Stimulated activated CD4-positive, alpha-beta T cell treated with anti-CD3 and anti-CD28 coated beads, Interleukin-4, amount 100 ng/mL, for 1 hour (primary cell): Measurements from ENCODE around the gene PPIE.
A peak's percentile ranks its signal among the peaks of the same experiment; 100 is the strongest.

Experiments used
- DNase-seq: peaks from one replicate; pipeline ENCODE4 v3.0.0-alpha.2; 2020

PPIE gene

DNA sequence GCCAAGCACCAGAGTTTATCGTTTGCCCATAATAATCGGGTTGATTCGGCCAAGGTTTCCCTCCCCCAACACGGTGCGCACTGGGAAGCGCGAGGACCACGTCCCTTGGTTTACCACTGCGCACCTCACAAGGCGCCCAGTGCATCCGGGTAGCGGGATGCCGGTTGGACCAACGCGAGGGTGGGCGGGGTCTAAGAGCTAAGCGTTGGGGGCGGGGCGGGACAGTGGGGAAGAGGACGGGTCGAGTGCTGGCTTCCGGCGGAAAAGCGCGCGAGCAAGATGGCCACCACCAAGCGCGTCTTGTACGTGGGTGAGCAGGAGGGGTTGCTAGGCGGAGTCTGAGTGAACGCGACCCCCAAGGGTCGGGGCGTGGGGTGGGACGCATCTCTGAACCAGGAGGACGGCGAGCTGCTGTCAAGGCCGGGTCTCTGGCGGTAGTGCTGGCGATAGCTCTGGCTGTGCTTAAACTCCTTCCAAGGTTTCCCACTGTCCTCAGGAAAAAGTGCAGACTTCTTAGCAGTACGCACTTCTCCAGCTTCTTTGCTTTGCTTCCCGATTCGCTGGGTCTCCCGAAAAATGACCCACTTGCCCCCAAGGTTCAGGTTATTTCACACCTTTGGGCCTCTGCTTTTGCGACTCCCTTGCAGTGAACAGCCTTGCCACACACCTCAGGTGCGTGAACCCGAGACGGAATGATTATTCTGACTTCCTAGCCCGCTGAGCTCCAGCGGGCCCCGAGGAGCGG, at the start of gene PPIE:
Gene PPIE, plus strand, starts transcription at position 261 of the 745 bp plus-strand sequence. Its CDS starts 19 bp downstream, at position 280.
- peak; percentile 99 for DNase-seq

DNA sequence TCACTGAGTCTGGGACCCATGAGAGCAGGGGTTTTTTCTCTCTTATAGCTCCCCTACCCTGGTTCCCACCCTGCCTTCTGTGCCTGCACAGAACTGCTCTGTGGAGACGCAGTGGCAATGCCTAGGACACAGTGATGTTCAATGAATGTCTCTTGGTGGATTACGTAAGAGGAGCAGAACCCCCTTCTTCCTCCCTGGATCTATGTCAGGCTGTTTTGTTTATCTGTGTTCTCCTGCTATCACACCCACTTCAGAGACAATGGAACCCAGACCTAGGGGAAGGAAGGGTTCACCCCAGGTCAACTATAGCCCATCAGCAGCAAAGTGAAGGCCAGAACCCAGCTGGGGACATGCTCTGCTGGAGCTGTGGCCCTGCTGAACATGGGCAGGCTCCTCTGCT, 49.5 kb upstream of the PPIE start:
- DNase-seq = no peak

DNA sequence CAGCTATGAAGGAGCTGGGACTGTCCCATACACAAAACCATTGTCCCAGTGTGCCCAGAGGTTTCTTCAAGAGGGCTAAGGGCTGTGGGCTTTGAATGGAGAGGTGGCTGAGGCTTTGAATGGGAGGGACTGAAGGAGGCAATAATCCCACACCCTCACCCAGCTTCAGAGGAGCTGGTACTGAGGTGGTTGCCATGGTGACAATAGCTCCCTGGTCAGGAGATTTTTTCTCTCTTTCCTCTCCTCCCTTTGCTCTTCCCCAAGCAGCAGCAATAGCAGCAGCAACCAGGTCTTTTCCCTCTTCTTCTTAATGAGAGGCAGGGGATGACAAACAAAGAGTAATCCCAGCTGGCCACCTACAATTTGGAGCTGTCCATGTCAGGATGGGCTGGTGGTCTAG, 49.0 kb upstream of the PPIE start:
- DNase-seq = no peak

DNA sequence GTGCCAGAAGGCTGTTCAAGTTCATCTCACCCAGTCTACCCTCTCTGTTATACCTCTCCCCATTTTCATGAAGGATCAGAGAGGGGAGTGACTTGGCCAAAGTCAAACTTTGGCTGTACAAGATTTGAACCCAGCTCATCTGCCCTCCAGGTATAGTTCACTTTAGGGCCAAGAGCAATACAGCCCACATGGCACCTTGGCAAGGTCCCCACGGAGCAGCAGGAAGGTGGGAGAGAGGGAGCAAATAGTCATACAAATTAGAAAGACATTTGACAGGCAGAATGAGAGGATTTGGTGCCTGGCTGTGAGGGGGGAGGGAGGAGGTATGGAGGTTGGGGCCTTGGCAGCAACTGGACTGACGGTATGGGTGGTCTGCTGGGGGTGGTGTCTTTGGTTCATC, 48.5 kb upstream of the PPIE start:
- DNase-seq = no peak

DNA sequence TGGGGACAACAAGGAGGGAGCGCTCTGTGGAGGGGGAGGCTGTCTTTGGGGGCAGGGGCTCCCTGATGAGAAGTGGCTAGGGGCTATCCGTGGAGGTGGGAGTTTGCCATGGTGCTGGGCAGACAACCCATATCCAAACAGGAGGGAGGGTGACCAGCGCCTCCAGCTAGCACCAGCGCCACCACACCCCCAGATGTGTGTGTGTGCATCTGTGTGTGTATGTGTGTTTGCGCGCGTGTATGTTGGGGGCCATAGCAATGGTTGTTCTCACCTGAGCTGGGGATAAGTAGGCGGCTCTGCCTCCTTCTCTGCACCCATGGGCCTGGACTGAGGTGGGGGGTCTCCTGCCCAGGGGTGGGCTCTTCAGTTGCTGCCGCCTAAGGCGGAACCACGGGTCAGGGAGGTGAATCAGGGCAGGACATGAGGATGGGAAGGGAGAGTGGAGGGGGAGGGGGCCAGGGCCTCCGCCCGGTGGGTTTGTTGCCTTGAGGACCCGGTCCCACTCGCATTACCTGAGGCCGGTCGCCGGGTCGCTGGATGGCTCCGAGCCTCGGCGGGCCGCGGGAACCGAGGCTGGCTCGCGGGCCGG, 47.8 kb upstream of the PPIE start:
- no peak for DNase-seq

DNA sequence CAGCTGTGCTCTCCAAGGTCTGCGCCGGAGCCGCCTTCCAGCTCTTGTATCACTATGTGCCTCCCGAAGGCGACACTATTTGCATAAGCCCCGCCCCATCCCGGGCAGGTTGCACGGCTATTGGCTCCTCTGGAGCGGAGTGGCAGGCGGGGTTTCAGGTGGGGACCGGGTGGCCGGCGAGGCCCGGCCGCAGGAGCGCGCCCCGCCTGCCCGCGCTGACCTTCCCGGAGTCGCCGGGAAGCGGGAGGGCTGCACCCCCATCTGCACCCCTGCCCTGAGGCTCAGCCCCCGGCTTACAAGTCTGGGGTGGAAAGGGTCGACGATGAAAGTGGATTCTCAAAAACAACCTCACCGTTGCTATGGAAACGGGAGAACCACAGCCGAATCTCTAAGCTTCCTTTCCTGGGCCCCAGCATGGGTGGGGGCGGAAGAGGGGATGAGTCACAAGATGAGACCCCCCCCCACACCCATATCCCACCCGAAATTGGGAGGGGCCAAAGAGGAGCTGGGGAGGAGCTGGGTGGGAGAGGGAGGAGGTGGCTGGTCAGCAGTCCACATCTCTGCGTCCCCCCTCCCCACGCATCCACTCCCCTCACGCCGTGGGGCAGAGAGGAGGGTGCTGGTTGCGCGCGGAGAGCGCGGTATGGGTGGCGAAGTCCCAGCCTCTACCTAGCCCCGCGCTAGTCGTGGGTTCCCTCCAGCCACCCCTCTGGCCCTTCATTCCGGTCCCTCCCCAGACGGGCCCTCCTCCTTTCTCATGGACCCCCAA, 47.1 kb upstream of the PPIE start, which contains the start of gene HPCAL4:
Gene HPCAL4, minus strand, starts transcription at position 51 of the 769 bp plus-strand sequence. CDS start 6,830 bp downstream, outside the sequence.
- DNase-seq = peak; percentile 85

DNA sequence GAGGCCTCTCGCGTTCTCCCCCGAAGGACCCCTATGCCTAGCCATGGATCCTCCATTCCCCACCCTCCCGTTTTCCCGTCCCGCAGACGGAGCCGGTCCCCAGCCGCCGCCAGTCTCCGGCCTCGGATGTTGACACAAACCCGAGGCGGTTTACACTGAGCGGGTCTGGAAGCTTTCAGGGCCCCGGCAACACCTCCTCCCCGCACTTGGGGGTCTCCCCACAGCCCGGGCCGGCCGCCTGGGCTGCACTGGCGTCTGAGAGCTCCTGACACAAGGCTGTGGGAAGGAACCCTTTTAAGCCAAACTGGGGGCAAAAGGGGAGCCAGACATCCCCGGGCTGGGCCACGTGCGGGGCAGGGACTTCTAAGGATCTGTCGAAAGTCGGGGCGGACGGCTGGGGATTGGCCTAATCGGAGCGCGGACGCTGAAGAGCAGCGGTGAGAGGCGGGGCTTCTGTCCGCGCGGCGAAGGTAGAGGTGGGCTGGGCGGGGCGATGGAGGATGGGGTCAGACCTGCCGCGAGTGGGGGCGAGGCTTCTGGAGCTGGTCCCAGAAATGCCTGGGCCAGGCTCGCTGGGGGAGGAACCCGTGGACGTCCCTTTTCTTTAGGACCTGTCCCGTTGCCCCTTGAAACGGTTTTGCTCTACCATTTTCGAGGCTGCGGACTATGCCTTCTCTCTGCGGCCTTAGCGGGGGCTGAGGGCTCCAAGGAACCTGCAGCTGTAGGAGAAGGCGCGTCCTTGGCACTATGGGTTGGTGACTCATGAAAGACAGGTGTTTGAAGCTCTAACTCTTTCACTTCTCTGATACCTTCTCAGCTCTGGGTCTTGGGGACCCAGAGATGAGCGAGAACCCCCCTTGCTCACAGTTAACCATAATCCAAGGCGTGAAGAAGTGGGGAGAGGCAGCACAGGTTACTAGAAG, 46.3 kb upstream of the PPIE start:
- DNase-seq = peak; percentile 12

DNA sequence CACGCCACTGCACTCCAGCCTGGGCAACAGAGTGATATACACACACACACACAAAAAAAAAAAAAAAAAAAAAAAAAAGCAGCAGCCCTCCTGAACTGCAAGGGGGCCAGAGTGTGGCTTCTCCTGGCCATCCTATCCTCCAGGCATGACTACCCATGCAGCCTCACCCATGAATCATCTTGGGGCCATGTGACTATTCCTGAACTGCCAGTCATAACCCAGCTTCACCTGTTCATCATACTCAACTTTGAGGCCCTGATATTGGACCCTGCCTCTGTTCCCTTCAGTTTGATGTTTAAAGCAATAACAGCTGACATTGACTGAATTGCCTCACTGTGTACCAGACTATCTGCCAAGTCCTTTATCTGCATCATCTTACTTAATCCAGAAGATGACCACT, 44.7 kb upstream of the PPIE start:
- DNase-seq = no peak

DNA sequence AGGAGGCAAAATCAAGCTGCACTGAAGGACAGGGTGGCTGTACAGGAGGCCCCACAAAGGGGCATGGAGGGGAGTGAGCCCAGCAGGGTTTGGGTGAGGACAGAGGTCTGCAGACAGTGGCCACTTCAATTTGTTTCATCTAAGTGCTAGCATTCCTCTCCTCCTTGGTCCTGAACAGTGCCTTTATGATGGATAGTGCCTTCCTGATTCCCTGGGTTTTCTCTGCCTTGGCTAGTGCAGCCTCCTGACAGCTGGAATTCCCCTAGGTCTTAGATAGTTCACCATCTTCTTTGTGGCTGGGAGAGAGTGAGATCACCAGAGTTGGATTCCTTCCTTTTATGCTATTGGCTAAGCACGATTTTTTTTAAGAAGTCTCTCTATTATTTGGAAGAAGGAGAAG, 43.7 kb upstream of the PPIE start:
- DNase-seq = no peak

DNA sequence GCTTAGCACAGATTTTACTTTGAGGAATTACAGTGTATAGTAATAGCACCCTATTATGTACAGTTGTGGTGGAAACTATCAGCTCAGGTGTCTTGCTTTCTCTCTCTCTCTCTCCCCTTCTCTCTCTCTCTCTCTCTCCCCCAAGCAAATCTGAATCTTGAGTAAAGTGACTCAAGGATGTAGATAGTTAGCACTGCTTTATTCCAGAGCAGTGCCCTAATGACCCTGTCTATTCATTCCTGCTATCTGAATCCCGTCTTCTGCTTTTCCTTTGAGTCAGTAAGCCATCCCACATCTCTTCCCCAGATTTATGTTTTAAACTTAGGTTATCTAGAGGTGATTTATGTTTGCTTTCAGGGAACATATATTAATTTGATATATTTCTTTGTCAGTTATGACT, 42.2 kb upstream of the PPIE start:
- DNase-seq = no peak

DNA sequence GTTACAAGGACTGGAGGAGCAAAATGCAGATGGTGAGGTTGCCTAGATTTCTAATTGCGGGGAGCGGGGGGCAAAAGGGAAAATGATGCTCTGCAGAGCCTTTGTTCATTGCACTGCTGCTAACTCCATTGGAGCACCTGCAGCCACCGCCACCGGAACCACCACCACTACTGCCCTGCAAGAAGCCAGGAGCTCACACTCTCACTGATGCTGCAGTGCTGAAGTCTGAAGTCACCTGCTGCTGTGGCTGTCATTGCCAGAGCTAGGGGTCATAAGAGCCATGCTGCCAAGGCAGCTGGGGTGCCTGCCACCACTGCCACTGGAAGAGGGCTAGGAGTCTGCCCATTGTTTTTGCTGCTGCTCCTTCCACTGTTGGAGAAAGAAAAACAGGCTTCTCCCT, 40.1 kb upstream of the PPIE start:
- DNase-seq = no peak

DNA sequence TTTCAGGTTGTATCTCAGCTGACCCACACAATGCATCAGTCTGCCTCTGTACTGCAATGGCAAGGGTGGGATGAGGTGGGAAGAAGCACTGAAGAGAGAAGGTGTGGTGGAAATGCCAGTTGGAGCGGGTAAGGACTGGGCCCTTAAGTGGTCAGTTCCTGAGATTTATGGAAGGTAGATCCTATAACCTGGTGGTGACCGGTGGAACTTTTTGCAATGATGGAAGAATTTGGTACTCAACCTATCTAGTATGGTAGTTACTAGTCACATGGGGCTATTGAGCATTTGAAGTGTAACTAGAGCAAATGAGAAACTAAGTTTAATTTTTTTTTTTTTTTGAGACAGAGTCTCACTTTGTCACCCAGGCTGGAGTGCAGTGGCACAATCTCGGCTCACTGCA, 39.3 kb upstream of the PPIE start:
- no peak for DNase-seq

DNA sequence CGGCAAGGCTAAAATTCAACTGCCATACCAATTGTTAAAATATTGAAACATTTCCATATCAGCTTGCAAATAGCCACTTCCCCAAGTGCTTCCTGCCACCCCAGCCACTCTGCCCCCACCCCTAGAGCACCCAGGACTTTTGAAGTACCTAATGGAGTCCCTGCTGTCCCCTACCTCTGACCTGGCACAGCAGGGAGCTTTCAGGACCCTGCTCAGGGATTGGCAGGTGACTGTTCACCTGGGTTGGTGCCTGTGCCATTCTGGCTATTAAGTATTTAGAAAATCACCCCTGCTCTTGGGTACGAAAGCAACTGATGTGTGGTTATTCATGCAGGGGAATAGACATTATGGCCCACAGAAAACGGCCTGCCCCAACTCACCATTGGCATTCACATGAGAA, 38.3 kb upstream of the PPIE start:
- DNase-seq = no peak

DNA sequence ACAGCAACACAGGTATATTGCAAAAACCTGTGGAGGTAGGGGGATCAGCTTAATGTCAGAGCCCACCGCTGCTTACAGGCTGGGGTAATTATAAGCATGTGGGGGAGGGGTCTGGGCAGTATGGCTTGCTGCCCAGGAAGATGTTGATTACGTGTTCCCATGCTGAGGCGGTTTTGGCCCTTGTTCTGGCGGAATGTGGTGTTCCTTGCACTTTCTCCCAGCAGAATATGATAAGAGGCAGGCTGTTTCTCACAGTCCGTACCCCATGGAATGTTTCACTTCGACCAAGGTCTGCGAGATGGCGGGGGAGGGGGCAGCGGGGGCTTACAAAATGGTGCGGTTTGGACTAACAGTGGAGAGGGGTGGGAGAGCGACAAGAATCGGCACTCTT, 37.6 kb upstream of the PPIE start:
- no peak for DNase-seq

DNA sequence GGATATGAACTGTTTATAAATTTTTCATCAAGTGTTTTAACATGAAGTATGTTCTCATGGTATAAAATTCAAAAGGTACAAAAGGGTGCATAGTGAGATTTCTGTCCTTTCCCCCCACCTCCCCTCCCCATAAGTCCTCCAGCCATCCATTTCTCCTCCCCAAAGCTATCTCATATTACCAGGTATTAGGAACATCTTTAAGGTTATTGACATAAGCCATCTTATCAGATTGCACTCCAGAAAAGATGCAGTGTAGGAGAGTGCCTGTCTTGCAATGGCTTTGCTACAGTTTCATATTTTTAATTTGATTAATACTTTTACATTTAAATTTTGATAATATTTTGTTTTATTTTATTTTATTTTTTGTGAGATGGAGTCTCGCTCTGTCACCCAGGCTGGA, 33.9 kb upstream of the PPIE start:
- no peak for DNase-seq

DNA sequence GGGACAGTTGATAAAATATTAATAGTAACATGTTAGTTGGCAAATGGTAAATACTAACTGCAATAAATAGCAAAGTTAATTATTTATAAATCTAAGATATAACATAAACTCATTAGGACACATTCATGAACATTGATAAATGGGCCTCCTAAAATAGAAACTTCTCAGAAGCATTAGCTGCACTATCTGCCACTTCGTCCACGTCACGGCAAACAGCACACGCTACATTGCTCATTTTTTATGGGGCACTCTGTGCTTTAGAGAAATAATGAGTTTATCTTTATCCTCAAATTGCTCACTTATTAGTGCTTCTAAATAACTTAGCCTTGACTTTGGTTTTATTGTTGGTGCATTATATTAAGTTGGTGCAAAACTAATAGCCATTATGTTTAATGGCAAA, 31.2 kb upstream of the PPIE start:
- DNase-seq = no peak

DNA sequence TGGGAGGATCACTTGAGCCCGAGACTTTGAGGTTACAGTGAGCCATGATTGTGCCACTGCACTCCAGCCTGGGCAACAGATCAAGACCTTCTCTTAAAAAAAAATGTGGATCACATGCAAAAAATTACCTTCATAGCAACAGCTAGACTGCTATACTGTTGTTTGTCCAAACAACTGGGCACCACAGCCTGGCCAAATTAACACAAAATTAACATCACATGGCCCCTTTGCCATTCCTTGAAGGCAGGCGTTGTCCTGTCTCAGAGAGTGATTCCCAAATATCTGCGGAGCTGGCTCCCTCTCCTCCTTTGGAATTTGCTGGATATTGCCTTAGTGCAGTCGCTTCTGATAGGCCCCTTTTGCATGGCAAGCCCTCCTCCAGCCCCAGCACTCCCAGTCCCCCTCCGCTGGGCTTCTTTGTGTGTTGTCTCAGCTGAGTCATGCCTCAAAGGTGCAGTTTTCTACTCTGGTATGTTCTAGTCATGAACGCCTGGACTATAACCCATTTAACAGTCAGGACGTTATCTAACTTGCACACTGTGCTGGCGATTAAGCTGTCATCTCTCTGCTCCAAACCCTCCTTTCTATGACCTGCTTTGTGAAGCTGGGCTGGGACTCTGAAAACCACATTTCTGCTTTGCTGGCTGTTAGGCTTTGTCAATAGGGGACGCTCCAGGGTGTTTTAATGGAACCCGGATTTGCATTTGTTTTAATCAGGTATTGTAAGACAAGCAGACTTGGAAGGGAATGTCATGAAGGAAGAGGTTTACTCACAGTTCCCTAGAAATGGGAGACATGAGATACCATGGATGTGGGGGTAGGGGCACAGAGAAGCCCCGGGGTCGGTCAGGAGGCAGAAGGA, 27.3 kb upstream of the PPIE start:
- no peak for DNase-seq

DNA sequence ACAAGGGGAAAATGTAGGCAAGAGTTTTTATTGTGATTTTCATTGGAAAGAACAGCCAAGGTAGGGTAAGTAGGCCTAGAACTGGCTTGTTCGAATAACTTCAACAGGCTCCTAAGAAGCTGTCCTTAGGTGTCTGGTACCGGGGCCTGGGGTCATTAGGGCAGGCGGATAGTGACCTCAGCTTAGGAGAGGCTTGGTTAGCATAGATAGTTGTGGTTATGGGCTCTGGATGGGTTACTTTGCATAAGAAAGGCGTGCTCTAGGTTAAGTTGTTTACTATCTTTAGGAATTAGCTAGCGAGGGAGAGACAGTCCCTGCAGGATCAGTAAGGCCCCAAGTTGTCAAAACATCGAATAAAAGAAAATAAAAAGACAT, 26.7 kb upstream of the PPIE start:
- no peak for DNase-seq

DNA sequence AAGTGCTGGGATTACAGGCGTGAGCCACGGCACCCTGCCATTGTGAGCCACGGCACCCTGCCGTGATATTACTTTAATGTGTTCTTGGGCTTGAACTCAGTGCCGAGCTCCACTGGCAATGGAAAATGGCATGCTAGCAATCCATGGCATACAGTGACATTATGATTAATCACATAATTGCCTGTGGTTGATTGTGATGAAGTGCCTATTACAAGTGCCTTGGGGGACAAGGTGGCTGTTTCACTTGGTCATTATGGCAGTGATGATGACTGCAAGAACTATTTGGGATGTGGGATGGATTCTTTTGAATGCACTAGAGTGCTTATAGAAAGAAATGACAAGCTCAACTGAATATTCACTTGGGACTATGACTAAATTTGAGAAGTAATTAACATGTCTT, 25.1 kb upstream of the PPIE start:
- DNase-seq = no peak

DNA sequence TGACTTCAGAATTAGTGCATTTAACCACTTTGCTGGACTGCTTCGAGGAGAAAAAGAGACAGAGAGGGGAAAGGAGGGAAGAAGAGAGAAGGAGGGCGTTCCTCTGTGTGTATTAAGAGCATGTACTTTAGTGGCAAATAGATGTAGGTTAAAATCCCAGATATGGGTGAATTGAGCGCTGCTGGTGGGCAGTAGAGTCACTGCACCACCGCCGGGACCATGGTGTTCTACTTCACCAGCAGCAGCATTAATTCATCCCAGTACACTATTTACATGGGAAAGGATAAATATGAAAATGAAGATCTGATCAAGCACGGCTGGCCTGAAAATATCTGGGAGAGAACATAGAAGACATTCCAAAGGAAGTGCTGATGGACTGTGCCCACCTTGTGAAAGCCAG, 20.9 kb upstream of the PPIE start:
- no peak for DNase-seq

DNA sequence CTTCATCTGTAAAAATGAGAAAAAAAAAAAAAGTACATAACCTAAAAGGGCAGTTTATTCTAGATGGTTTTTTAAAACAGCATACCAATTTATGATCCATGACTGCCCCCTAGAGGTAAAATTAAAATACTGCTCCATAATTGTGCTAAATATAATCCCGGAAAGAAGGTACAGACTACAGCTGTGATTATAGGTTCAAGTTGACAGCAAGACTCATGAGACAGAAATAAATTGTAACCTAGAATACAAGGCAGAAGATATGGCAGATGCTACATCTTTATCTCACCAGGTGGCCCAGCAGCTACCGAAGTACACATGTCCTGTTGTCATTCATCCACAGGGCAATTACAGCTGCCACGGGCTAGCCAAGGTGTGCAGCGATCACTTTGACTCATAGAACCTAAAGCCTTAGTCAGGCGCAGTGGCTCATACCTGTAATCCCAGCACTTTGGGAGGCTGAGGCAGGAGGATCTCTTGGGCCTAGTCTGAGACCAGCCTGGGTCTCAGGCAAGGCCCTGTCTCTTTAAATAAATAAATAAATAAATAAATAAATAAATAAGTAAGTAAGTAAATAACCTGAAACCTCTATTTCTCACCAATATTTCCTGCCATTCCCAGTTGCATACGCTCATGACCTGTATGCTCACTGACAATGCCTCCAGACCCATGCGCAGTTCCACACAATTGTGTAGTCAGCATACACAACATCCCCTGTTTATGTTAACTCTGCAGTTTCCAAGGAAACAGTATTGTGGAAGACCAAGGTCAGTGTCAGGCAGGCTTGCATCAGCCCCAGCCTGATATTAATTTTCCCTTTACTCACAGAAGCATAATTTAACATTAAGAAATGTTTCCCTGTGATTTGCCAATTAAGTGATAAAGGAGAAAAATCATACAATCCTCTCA, 18.3 kb upstream of the PPIE start:
- DNase-seq = no peak
